H4 (cell line): ENCODE results near the gene PCTP. TPM values are rescaled to one million over a fixed set of nuclear protein-coding genes. Genes with fewer than 3 reads are reported as not detected.
A peak's percentile ranks its signal among the peaks of the same experiment; 100 is the strongest.

Experiments used
- DNase-seq: peaks from one replicate; pipeline ENCODE4 v3.0.0-alpha.2; 2015; ENCODE audit warnings: low spot score
- total RNA-seq: library from RNA; depleted of rRNA; stranded (reverse); fragments of >200 nt; shearing (Covaris generic); gene quantifications from 2 replicates; pipeline ENCODE4 v1.2.3, GENCODE V29; 2014

PCTP gene
- total RNA-seq, 1 experiment from 2014 or later = 21.8 TPM

- DNase-seq = no peak
Measured at GRCh38 chr17:55757659-55758058, 6.8 kb downstream of the PCTP start.

GRCh38 chr17:55758171-55758570, 7.3 kb downstream of the PCTP start:
- DNase-seq = no peak

- no peak for DNase-seq
Measured at GRCh38 chr17:55760643-55761355, 9.9 kb downstream of the PCTP start.

GRCh38 chr17:55762086-55762858, 11.4 kb downstream of the PCTP start:
- DNase-seq = no peak

- no peak for DNase-seq
Measured at GRCh38 chr17:55763856-55764255, 13.0 kb downstream of the PCTP start.

- no peak for DNase-seq
Measured at GRCh38 chr17:55764610-55765009, 13.8 kb downstream of the PCTP start.

- no peak for DNase-seq
Measured at GRCh38 chr17:55765472-55765871, 14.6 kb downstream of the PCTP start.

- peak; percentile 19 for DNase-seq
Measured at GRCh38 chr17:55768936-55769624, 18.2 kb downstream of the PCTP start.

- peak; percentile 70 for DNase-seq
Measured at GRCh38 chr17:55769625-55770000, 18.8 kb downstream of the PCTP start.

- DNase-seq = peak; percentile 69
Measured at GRCh38 chr17:55770196-55770870, 19.5 kb downstream of the PCTP start.

- no peak for DNase-seq
Measured at GRCh38 chr17:55772086-55772485, 21.2 kb downstream of the PCTP start.

GRCh38 chr17:55773671-55774070, 22.8 kb downstream of the PCTP start:
- no peak for DNase-seq

- DNase-seq = no peak
Measured at GRCh38 chr17:55774846-55775271, 24.0 kb downstream of the PCTP start.

- DNase-seq = no peak
Measured at GRCh38 chr17:55776271-55776670, 25.4 kb downstream of the PCTP start.

GRCh38 chr17:55777471-55777971, 26.7 kb downstream of the PCTP start:
- no peak for DNase-seq

GRCh38 chr17:55778389-55779118, 27.7 kb downstream of the PCTP start:
- DNase-seq = no peak

- DNase-seq = no peak
Measured at GRCh38 chr17:55783684-55784245, 32.9 kb downstream of the PCTP start.

GRCh38 chr17:55784666-55785065, 33.8 kb downstream of the PCTP start:
- no peak for DNase-seq

GRCh38 chr17:55785181-55785580, 34.3 kb downstream of the PCTP start:
- no peak for DNase-seq

GRCh38 chr17:55793272-55793671, 42.4 kb downstream of the PCTP start:
- no peak for DNase-seq
